ENCODE results near the gene KIFC3.
"Not testable (repeated sequence)": the region's sequence is repeated elsewhere in the genome, so short reads cannot be mapped to it uniquely, and the experiment has no call there.

Gene KIFC3

DNA sequence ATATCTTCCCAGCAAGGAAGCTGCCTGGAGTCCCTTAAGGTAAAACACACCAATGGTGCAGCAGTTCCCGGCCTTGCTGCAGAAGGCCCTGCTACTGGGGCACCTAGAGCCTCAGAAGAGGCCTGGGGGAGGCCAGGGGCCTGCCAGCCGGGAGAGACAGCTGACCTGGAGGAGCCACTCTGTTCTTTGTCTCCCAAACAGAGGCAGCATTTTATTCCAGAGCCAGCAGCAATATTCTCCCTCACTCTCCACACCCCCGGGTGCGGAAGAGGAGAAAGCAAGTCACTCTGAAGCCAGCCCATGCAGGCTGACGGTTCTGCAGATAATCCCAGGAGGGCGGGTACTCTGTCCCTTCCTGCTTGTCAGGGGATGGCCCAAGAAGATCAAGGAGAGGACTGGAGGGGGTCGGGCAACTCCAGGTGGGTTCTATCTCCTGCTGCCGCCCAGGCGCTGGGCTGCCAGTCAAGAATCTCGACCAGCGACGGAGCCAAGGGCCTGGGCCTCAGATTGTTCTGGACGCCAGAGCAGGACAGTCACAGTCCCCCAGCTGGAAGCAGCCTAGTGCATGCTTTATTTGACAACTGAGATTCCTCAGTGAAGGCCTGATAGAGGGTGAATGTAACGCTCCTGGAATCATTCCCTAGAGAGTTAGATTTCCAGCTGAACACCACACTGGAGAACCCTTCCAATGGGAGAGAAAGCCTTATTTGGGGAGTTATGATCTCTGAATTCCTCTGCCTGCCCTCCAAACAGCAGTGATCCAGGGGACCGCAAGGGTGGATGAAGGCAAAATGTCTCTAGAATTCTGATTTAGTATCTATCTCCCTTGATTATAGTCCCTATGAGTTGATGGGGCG lies 1.1 kb upstream of the KIFC3 start:
- DNase-seq (ENCODE audit: low read depth), result no peak

DNA sequence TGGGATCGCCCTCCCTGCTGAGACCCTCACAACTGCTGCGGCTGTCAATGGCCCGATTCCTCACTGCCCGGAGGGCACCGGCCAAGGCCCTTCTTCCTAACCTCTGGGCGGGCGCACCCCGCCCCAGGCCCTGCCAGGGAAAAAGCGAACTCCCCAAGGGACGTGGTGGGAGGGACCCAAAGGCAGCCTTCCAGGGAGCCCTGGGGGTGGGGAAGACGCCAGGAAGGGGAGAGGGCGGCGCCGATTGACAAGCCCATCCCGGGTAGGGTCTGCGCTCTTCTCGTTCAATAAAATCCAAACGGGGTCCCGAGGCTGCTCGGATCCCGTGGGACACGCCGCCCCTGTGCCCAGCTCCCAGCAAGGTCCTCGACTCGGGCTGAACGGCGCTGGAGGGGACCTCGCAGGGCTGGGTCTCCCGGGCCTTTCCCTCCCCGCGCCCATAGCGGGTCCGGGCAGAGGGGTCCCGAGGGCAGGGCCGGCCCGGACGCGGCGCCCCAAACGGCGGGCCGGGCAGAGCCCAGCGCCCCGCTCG lies 416 bp downstream of the KIFC3 start:
- DNase-seq (ENCODE audit: low read depth), result no peak

DNA sequence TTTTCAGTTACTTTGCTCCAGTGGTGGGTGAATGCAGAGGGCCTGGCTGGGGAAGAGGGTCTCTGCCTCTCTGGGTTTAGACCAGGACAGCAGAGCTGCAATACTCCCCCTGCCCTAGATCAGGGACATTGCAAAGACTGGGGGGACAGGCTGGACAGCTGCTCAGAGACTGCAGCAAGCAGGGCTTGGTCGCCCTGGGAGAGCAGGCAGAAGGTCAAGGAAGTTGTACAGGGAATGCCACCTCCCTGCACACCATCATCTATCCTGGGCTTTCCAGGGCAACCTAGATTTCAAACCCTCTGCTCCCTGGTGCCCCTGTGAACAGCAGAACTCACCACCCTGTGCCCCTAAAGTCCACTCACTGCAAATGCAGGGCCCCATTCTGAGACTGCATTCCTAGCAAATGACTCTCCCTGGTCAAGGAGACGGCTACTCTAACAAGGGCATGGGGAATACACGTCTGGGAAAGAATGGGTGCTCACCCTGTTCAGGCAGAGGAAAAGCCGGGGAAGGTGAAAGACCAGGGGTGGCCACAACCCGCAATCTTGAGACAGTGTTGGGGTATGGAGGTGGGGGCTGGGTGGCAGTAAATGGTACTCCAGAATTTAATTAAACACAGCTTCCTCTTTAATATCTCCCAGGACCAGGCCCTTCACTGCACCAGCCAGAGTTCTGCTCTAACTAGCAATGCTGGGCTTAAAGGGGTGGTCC lies 1.0 kb downstream of the KIFC3 start:
- no peak for DNase-seq (ENCODE audit: low read depth)

DNA sequence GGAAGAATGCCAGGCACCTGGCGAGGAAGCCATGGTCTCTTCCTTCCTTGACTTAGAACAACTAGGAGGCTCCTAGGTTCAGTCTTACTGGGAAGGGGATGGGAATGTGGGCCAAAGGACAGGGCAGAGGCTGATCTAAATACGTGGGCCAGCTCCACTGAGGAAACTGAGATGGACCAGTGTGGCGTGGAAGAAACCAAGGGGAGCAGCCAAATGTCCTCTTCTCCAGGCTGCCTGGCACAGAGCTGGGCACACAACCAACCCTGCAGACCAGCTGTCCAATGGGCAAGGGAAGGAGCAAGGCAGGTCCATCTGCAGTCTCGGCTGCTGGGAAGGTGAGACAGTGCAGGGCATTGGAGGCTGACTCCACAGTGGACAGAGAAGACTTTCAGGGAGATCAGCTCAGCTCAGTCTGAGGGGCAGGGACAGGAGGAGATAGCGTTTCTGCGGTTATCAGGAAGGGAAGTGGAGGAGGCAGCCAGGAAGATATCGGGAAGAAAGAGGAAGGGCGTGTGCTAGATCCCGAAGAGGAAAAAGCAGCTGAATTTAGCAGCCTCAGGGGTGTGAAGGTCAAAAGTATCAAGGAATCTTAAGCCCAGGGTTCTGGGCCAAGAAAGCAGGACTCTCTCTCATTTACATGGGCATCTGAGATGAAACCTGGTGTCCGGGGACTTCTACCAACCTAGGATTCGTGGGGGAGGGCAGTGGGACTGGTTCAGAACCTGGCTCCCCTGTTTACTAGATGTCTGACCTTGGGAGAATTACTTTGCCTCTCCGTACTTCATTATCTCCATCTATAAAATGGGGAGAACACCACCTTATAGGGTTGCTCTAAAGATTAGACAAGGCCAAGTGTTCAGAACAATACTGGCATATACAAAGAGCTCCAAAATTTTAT lies 1.8 kb downstream of the KIFC3 start:
- DNase-seq (ENCODE audit: low read depth), result no peak

DNA sequence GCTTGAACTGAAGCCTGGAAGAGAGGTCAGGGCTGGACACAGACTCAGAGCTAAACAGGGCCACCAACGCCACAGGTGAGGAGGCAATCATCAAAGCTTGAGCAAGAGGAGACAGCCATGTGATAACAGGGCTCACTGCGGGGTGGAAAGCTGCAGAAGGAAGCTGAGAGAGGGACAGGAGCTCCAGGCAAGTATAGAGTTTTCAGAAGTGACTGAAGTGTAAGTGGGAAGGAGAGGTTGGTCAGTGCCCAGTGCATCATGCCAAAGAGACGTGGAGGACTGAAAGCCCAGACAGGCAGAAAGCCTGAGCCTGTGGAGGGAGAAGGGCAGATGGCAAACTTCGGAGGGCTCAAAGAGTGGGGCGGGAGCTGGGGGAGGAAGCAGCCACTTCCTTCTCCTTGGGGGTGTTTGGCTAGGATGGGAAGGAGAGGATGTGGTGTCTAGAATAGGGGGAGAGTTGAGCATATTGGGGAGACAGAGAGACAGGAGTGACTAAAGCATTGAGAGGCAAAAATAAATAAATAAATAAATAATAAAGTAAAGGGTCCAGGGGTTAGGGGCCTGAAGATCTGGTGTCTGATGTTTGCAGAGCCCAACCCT lies 2.6 kb downstream of the KIFC3 start:
- no peak for DNase-seq (ENCODE audit: low read depth)

DNA sequence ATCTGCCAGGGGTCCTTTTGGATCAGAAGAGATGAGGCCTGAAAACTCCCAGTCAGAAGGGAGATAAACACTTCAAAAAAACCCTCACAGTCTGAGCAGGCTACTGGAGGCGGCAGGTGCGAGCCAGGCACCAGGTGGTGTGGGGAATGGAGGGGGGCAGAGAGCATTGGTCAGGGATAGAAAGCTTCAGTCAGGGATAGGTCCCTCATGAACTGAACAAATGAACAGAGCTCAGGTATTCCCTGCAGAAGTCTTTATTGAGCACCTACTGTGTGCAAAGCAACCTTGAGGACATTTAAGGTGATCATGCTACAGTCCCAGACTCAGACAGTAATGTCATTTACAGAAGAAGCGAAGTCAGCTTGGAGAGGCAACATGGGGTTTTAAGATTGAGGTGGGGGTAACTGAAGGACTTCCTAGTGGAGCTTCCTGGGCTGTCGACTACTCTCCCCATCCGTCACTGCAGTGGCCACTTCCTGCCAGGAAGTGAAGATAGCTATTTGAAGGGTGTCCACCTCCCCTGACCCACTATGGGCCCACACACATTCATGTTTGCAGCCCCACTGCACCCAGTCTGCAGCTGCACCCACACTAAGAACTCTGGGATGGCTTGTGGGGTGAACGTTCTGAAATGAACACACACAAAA lies 3.2 kb downstream of the KIFC3 start:
- DNase-seq (ENCODE audit: low read depth), result no peak

DNA sequence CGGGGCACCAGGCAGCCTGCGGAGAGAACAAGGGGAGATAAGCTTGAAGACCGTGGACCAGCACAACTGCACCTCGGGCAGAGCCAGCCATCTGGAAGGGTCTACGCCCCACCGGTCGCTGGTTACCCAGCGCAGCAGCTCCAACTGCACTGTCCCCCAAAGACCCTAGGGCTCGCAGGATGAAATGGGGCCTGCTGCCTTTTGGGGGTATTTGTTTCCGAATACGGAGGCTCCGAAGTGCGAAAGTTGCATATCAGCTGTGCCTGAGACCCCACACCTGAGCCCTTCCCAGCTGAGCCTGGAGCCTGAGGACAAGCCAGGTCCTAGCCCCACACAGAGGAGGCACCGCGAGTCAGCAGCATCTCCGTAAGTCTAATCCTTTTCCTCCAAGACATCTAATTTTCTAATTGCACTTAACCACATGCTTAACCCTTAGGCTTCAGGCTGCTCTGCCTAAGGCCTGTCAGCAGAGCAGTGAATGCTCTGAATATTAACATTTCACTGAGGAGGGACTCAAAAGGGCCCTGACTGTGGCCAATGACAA lies 4.0 kb downstream of the KIFC3 start:
- no peak for DNase-seq (ENCODE audit: low read depth)

DNA sequence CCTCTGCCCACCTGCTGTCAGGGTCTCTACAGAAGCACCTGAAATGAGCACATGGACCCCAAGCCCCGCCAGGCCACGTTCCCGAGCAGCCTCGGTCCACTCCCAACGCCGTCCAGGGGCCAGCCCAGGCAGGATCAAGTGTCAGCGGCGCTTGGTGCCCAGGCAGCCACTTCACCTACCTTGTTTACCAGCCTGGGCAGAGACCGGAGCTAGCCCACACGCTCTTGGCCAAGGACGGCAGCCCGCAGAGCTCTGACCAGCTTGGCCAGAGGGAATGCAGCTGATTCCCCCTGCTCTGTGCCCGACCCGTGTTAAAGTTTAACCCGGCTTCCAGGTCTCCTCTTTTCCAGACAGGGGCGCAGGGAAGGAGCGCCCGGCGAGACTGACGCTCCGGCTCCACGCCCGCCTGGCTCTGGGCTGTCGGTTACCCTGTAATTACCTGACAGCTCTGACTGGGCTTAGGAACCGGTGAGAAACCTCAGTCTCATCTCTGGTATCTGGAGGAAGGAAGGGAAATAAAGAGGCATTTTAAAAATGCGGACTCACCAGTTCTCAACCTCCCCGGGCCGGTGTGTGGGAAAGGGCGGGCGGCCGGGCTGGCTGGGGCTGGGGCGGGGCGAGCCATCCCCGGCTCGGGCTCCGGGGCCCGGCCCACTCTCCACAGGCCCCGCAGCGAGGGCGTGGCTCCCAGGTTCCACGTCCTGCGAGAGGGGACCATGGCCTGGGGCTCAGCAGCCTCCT lies 4.6 kb downstream of the KIFC3 start:
- no peak for DNase-seq (ENCODE audit: low read depth)

DNA sequence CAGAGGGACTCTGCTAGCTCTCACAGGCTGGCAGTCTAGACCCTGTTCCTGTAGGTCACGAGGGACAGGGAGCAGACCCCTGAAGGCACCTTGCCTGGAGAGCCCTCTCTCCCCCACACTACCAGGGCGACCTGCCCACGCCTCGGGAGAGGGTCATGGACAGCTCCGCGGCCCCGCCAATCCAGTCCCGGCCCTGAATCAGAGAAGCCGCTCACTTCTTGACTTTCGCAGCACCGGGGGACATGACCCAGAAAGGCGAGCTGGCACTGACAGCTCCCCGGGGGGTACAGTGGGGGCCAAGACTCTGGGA lies 5.1 kb downstream of the KIFC3 start:
- no peak for DNase-seq (ENCODE audit: low read depth)

DNA sequence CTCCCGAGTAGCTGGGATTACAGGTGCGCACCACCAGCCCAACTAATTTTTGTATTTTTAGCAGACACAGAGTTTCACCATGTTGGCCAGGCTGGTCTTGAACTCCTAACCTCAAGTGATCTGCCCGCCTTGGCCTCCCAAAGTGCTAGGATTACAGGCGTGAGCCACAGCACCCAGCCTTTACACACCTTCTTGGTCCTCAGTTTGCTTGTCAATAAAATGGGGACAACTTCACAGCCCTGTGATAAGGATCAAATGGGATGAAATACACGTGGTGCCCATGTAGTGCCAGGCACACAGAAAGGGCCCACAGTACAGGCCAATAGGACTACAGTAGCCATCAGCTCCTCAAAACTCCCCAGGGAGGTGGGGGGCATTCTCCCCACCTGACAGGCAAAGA lies 6.3 kb downstream of the KIFC3 start:
- DNase-seq (ENCODE audit: low read depth), result not testable (repeated sequence)

DNA sequence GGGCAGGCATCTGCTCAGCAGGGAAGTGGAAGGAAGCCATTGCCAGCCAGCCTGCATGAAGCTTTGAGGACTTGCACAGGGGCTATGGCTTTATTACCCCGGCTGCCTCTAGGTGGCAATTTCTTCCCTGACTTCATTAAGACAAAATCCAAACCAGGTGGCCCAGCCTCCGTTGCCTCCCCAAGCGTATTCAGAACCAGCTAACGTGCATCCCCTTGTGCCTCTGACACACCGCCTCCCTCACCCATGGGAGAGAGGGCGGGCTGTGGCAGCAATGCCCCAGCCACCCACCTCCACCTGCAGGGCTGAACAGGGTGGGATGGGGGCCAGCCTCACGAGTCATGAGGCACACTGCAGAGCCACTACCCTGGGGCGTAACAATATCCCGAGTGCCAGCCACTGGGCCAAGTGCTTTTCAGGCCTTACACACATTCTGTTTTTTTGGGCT lies 6.8 kb downstream of the KIFC3 start:
- no peak for DNase-seq (ENCODE audit: low read depth)

DNA sequence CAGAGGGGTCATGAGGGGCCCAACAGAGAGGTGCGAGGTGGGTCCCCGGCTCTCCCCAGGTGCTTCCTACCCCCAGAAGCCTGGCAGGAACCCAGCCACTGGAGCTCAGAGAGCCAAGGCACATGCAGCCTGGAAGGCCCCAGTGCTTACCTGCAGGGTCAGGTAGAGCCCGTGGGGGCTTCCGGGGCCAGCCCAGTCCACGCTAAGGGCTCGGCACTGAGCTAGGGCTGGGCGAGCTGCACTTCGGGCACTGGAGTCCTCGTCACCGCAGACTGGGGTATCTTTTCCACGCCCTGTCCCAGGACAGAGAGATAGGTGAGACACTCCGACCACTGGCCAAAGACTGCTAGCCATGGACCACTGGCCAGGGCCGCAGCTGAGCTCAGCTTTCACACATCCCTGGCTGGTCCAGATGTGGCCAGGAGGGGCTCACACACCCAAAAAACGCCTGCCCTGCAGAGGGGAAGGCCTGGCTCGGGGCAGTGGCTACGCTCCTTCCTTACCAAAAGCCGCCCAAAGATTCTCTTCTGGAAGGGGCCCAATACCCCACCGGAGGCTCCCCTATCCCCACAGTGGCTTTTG lies 7.4 kb downstream of the KIFC3 start:
- DNase-seq (ENCODE audit: low read depth), result no peak

DNA sequence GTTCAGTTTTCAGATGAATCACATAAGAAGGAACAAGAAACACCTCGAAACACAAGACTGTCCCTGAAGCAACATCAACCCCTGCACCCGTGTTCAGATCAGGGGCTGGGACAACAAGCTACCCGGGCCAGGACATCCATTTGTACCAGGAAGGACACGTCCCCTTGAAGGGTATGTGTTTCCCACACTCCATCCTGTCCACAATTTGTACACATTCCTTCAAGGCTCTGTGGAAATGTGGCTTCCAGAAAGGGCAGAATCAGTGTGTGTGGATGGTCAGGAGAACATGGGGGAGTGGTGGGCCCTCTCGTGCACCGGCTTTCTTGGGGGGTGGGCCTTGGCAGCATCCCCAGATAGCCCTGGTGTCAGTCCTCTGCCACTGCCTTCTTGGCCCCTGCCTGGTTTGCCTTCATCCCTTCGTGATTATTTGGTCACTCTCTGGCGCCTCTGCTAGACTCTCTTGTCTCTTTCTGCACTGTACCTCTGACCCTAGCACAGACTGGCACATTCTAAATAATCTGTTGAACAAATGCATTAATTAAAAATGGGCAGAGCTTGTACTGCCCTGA lies 10.3 kb downstream of the KIFC3 start:
- DNase-seq (ENCODE audit: low read depth), result no peak

DNA sequence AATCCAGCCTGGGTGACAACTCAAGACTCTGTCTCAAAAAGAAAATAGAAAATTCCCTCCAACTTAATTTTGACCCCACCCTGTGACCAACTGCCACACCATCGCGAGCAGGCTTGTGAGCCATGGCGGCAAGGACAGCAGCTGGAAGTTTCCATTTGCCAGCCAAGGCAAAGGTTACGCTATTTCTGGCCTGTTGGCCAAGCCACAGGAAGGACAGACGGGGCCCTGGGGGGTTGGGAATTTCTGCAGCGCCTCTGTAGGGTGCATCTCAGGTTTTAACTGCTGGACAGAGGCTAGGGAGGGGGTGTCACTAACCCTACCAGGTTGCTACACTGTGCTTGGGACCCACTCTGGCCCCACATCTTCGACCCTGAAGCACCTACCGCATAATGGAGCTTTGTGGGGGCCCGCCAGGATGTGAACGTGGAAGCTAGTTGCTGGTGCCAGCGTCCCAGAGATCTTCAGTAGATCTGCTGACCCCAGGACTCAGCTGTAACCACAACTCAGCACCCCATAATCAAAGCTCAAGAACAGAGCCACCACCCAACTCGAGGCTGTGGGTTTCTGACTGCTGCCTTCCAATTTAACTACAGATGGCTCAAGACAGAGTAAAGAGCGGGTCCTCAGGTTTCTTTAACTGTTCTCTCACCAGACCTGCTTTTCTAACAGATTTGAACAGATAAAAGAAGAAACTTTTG lies 10.9 kb downstream of the KIFC3 start:
- no peak for DNase-seq (ENCODE audit: low read depth)

DNA sequence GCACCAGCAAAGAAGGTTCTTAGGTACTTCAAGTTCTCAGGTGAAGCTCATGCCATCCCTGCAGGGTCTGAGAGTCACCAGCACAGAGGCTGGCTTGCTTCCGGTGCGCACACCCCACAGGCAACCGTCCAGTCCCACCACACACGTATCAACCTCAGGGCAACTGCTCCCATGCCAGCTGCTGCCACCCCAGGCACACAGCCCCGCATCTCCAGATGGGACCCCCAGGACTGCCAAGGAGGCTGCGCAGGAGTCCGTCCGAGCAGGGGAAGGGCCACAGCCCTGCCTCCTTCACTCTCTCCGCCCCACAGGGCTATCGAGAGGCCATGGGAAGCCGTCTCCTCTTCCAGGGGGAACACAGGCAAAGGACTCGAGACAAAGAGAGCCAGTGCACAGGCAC lies 13.3 kb downstream of the KIFC3 start:
- no peak for DNase-seq (ENCODE audit: low read depth)

DNA sequence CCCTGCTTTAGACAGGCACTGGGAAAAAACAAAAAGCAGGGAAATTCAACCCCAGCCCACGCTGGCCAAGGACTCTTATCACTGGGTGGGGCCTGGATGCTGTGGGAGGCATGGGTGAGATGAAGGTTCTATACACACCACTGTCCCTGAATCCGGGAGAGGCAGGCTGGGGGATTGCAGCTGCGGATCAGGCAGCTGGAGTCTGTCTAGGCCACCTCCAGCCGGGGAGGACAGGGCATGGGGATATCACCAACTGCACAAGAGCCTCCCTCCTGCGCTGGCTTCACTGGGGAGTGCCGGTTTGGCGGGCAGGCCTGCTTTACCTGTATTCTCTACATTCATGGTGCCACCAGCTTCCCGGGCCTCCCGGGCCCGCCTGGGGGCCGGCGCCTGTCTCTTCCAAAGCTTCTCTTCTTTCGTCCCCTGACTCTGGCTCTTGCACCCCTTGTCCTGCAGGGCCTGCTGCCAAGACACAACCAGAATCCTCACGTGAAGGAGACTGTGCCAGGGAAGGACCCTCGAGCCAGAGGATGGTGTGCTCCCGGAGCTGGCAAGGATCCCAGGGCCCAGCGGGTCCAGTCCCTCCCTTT lies 13.9 kb downstream of the KIFC3 start:
- no peak for DNase-seq (ENCODE audit: low read depth)

DNA sequence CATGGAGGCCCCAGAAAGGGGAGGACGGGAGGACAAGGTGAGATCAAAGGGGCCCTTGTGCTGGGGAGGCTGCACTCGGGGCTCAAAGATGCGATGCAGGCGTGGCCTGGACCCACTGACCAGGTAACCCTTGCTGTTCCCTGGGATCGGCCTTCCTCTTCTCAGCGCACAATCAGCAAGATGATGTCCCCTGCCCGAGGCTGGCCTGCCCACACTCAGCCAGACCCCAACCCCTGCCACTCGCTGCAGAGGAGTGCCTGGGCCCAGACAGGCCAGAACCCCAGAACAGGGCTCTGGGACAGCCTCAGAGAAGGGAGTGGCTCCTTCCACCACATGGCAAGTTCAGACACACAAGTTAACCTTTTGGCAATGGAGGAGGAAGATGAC lies 14.8 kb downstream of the KIFC3 start:
- DNase-seq (ENCODE audit: low read depth), result no peak

DNA sequence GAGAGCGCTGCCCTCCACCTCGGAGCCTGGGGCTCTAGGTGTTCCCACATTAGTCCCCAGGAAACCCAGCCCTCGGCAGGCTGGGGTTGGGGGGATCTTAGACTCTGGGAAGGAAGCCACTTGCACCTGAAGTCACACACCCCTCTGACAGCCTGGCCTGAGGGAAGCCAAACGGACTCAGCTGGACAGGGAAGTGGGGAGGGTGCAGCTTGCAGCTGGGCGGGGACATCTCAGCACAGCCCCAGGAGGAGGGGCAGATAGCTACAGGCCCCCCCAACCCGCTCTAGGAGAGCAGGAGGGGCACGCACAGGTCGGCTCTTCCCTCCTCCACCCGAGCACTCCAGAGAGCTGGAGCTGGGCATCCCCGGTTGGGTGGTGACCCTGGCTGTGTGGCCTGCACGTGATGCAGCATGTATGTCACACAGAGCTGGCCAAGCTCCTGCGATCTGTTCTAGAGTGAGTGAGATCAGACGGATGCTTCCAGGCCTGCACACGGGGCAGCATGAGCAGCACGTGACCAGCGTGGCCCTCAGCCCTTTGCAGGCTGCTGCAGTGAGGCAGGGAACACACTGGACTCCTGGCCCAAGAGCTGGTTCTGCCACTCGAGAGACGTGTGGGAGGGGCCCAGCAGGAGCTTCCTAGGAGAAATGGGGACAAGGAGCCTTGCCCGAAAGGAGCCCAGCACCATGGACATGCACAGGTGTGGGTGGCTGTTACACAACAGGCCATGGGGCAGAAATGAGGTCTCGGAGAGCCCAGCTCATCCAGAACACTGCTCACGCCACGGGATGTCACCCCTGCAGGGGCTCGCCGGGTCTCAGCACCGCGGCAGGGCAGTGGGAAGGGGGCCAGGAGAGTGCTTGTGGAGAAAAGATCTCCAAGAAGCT lies 15.4 kb downstream of the KIFC3 start:
- DNase-seq (ENCODE audit: low read depth), result no peak
